NCI-H187 (cell line): Measurements from ENCODE around the gene NRCAM.
"Not testable (repeated sequence)": the region's sequence is repeated elsewhere in the genome, so short reads cannot be mapped to it uniquely, and the experiment has no call there.

Experiments
- DNase-seq, 2 experiments: peaks; one replicate each; lab custom pipeline; 2025; lab: John Stamatoyannopoulos, UW

The NRCAM gene

DNA sequence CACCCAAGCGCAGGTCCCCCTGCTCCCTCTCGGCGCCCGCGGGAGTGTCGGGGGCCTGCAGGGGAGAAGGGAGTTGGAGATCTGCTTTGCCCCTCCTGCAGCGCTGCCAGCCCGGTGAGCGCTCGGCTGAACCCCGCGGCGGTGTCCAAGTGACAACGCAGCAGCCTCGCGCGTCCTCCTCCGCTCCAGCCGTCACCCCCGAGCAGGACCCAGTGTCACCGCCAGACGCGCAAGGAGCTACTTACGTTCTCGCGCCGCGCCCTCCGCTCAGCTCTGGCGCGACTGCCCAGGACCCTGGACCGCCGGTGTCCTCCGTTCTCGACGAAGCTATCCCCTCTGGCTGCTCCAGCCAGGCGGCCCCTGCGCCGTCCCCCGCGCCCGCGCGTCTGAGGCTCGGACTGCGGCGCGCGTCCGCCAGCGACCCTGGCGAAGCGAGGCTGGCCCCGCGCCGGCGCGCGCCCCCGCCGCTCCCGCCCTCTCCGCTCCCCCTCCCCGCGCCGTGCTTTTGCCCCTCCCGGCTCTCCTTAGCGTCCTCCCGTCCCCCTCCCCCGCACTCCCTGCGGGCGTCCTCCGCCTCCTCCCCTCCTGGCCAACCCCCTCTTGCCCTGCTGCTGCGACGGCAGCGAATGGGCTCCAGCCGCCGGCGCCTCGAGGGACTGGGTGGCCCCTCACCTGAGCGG, at the start of gene NRCAM:
NRCAM (minus strand) TSS at position 439 of the 680 bp plus-strand sequence. CDS start 216,372 bp downstream, outside the sequence.
- peak; percentile 60 to 64 for DNase-seq

DNA sequence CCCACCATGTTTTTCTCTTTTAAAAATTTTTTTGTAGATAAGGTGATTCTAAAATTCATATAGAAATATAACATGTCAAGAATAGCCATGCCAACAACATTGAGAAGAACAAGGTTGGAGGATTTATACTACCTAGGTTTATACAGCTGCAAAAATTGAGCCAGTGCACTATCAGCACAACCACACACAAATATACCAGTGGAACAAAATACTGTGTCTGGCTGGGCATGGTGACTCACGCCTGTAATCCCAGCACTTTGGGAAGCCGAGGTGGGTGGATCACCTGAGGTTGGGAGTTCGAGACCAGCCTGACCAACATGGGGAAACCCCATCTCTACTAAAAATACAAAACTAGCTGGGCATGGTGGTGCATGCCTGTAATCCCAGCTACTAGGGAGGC, 48.3 kb upstream of the NRCAM start:
- not testable (repeated sequence) for DNase-seq

DNA sequence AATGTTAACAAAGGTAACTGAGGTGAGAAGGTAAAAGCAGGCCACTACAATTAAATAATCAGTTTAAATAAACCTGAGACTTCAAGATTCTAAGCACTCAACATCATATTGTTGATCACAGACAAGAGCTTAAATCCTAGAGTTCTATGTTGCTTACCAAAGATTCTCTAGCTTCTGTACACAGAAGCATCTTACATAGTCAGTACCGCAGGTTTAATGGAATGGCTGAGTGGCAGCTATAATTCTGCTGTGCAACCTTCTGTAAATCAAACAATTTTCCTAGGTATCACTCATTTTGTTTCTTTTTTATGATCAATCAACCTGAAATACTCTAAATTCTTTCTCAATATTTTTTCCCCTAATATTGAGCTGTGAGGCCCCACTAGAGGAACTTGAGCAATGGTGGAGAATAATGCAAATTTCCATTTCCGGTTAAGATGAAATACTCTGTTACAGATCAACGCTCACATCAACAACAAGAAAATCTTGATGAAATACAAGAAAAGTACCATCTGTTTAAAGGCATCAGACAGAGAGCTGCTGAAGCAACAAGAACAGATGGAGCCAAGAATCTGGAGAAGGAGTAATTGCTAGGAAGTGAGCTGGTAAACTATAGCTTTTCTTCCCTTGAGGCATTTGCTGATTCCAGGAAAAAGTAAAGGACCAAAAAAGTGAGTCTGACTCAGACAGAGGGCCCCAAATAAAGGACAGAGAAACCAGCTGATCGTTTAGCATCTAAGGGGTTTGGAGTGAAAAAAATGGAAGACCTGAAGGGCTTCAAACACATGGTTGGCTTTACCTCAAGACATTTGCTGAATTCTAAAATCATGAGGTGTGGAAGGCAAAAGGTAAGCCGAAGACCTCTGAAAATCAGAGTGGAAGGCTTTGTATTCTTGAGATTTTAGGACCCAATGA, 47.1 kb upstream of the NRCAM start:
- DNase-seq = no peak

GRCh38 chr7:108499566-108499965, 43.3 kb upstream of the NRCAM start:
- DNase-seq = no peak

DNA sequence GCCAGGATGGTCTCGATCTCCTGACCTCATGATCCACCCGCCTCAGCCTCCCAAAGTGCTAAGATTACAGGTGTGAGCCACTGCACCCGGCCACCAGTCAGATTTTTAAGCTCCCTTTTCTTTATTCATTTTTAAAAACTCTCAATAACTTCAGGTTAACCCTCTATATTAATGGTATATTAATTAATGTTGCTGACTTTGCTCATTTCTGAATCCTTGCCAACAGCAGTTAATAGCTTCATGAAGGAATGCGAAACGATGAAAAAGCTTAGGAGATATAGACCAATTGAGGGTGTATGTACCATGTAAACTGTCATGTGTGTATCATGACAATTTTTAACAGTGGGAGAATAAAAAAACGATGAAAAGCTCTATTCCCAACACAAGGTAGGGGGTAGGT, 42.2 kb upstream of the NRCAM start:
- no peak for DNase-seq

GRCh38 chr7:108497082-108497725, 41.0 kb upstream of the NRCAM start:
- DNase-seq = peak; percentile 15 to 28

GRCh38 chr7:108492742-108493141, 36.5 kb upstream of the NRCAM start:
- DNase-seq = peak in 1 of 2 experiments; percentile 6

GRCh38 chr7:108488768-108489538, 32.7 kb upstream of the NRCAM start:
- DNase-seq = no peak

DNA sequence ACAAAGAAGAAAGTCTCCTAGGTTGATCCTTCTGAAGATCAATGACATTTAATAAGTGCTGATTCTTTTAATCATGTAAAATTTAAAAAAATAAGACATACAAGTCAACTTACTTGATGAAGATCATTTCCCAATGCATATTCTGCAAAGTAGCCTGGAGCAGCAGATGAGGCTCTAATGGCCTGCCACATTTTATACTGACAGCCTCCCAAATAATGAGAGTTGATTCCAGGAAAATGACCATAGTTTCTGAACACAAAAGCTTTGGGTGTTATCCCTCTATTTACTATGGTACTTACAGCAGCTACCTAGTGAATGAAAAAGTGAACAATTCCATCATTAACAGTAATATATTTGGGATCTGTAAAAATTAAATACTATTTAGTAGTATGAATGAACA, 31.4 kb upstream of the NRCAM start:
- DNase-seq = no peak

GRCh38 chr7:108486291-108486966, 30.2 kb upstream of the NRCAM start:
- no peak for DNase-seq

DNA sequence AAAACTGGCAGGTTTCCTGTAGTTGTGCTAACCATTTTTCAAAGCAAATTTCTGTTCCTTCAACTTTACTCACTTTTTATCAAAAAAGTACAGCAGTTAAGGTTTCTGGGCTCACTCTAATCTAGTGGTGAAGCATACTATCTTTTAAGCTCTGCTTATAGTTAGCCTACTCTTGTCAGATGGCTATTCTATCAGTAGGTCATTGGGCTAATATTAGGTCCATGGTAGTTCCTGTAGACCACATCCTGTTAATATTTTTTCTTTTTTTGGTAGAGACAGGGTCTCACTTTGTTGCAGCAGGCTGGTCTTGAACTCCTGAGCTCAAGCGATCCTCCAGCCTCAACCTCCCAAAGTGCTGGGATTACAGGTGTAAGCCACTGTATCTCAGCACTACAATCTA, 27.9 kb upstream of the NRCAM start:
- DNase-seq = no peak

DNA sequence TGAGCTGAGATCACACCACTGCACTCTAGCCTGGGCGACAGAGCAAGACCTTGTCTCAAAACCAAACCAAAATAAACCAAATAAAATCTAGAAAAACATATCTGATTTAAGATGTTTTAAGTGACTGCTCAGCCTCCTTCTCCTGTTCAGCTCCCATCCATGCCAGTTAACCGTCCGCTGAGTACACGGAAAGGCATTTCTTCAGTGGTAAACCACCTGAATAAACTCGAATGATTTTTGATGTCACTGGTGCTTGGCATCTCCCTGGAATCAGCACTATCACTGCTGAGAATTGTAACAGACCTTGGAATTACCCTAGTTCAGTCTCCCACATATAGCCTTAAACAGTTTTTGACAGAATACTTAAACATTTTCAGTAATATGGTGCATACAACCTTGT, 24.1 kb upstream of the NRCAM start:
- DNase-seq = no peak

GRCh38 chr7:108479751-108480150, 23.5 kb upstream of the NRCAM start:
- DNase-seq = no peak

DNA sequence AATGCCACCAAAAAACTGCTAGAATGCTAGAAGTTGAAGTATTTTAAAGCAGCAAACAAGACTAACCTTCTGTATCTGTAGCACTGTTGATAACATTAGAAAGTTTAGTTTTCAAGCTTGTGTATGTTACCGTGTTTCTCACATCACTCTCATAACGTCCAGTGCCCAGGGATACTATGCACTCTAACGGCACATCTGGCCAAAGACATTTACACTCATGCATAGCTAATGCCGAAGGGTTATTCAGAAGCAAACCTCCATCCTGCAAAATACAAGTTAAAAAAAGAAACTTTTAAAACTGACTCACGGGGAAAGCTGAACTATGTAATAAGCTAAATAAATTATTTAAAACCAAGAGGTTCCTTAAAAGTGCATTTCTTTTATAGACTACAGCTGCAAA, 22.9 kb upstream of the NRCAM start:
- DNase-seq = no peak

DNA sequence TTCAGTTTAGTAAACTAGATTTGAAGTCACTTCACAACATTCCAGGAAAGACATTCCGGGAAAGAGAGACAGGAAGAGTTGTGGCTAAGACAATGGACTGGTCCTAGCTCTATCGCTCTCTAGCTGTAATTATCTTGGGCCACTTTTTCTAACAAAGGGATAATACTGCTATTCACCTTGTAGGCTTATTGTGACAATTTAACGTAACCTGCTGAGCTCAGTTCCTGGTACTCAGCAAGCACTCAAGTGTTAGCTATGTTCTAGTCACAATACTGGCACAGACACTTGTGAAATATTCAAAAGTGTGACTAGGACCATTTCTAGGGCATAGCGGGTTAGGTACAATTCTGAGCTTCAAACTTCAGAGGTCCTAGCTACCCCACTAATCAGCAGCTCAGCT, 12.0 kb upstream of the NRCAM start:
- no peak for DNase-seq

DNA sequence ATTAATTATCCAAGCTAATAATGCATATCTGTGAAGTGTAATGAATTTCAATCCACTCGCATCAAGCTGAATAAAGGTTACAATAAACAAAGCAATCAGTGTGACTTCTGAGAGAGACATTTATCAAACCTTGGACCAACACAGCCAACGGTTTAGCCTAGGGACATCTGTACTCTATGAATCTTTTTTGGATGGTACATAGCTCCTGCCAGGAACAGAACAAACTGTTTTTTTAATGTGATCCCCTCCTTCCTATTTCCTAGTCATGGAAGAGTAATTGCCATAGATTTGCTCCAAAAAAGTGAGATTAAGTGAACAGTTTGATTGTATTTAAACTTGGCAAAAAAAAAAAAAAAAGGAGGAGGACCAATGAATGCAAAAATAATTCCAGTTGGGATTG, 11.2 kb upstream of the NRCAM start:
- DNase-seq = no peak

DNA sequence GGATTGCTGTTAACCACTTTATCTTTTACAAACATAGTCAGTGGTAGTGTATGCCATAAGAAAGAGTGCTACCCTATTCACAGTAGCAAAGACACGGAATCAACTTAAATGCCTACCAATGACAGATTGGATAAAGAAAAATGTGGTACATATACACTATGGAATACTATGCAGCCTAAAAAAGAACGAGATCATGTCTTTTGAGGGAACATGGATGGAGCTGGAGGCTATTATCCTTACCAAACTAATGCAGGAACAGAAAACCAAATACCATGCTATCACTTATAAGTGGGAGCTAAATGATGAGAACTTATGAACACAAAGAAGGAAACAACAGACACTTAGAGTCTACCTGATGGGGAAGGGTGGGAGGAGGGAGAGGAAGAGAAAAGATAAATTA, 10.1 kb upstream of the NRCAM start:
- DNase-seq = not testable (repeated sequence)

- DNase-seq = no peak
Observed at GRCh38 chr7:108464743-108465142, 8.5 kb upstream of the NRCAM start.

DNA sequence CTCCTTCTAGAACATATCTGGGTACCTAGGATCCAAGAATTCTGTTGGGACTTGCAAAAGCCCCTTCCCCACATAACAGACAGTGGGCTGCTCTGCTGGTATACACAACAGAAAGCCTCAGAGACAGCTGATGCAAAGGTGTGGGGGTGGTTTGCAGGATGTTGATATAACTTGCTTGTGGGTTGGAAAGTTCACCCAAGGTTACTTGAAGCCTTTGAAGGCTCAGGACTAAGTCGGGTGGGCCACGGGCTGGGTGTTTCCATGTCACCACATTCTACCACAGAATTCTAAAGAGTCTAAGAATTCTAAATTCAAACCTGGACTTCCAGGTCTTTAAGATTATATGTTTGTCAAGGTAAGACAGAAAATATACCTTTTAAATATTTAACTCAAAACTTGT, 7.4 kb upstream of the NRCAM start:
- DNase-seq = no peak

GRCh38 chr7:108461840-108462239, 5.6 kb upstream of the NRCAM start:
- DNase-seq = no peak

- no peak for DNase-seq
Observed at GRCh38 chr7:108460964-108461363, 4.7 kb upstream of the NRCAM start.
